Left lung (tissue), 10 donors: ENCODE results near the gene TMEM256. TPM values are rescaled to one million over a fixed set of nuclear protein-coding genes. Genes with fewer than 3 reads are reported as not detected.
A peak's percentile ranks its signal among the peaks of the same experiment; 100 is the strongest.

Source experiments
- ATAC-seq: fragments of 200-7000 bp; cut with Tn5 transposase; one replicate; pipeline ENCODE4 v1.9.1; 2020; ENCODE audit warnings: moderate library complexity
- DNase-seq, 4 donors: peaks; one replicate each; pipeline ENCODE4 v3.0.0-alpha.2; 2013 to 2020
- H3K27ac ChIP-seq, 2 donors: fragments of 200-600 bp; sonication (generic) in 1 of 2; one replicate each; pipeline versions ENCODE4 v1.5.0 to v1.8.0; 2020 to 2021
- H3K27me3 ChIP-seq, 2 donors: fragments of 200-600 bp; sonication (generic) in 1 of 2; one replicate each; pipeline versions ENCODE4 v1.5.0 to v1.8.0; 2020 to 2021
- H3K36me3 ChIP-seq, 2 donors: fragments of 200-600 bp; sonication (generic) in 1 of 2; one replicate each; pipeline versions ENCODE4 v1.5.0 to v1.8.0; 2020 to 2021
- H3K4me1 ChIP-seq, 2 donors: fragments of 200-600 bp; one replicate each; pipeline ENCODE4 v1.8.0; 2021
- H3K4me3 ChIP-seq, 2 donors: fragments of 200-600 bp; sonication (generic) in 1 of 2; one replicate each; pipeline versions ENCODE4 v1.5.0 to v1.8.0; 2020 to 2021; ENCODE audit warnings: mild to moderate bottlenecking in 1 of 2
- H3K9me3 ChIP-seq, 2 donors: fragments of 200-600 bp; sonication (generic) in 1 of 2; one replicate each; pipeline versions ENCODE4 v1.5.0 to v1.8.0; 2020 to 2021
- CTCF ChIP-seq, 2 donors: fragments of 200-600 bp; sonication (generic) in 1 of 2; IDR thresholded peaks; one replicate each; pipeline versions ENCODE4 v1.5.0 to v1.8.0; 2021; ENCODE audit warnings: antibody characterized with exemption in 2 of 2
- intact Hi-C, 2 donors: fragments of 100-400 bp; cut with DNase I; formaldehyde crosslinking; loops; one replicate each; pipeline versions ENCODE4 v1.11.2 to v1.14.2; 2022
- polyA plus RNA-seq, 6 donors: library from polyadenylated mRNA; unstranded; fragments of 120-200 nt; gene quantifications; one replicate each; pipeline ENCODE4 v1.2.1, GENCODE V29; 2013; ENCODE audit not compliant: insufficient read length in 6 of 6
- total RNA-seq, 2 donors: library from RNA; stranded (reverse); fragmentation: NEBNext Ultra II Directional; extraction: Animal tissue kit (Norgen Biotek cat#: 25700); gene quantifications; one replicate each; pipeline ENCODE4 v1.2.1, GENCODE V29; 2021
- donor health status: DM: no; HTN: yes; CAD: no.
- donor health status: DM: no; HTN: no; CAD: no.

Gene TMEM256
- total and polyA plus RNA-seq, 8 donors = 50.7 to 75.7 (median 71.5) TPM

- peak in 1 of 4 donors; percentile 25 for DNase-seq
- peak; percentile 0 for ATAC-seq
- Histone ChIP-seq H3K36me3 (no peaks in the 10 kb centered on the region), H3K4me1 (peaks cover 7 to 26% of the 10 kb centered on the region in 2 donors), H3K4me3 (peak overlapping the region; percentile 57 to 59), H3K9me3 (no peaks in the 10 kb centered on the region), H3K27me3 (peaks cover 0 to 29% of the 10 kb centered on the region in 2 donors), H3K27ac (peak overlapping the region; percentile 87)
- intact Hi-C loops = no loop called here
- TF ChIP-seq CTCF (IDR thresholded peaks at IDR 0.05) = no peak
These were observed 712 bp downstream of the TMEM256 start for GRCh38 chr17:7403043-7403726.

- H3K27me3 ChIP-seq = no peaks in the 10 kb centered on the region
- no peak overlapping the region for H3K4me3 ChIP-seq
- H3K9me3 ChIP-seq = no peaks in the 10 kb centered on the region
- ATAC-seq (no peak), DNase-seq (no peak)
- peaks cover 7 to 27% of the 10 kb centered on the region in 2 donors for H3K4me1 ChIP-seq
- TF ChIP-seq CTCF (IDR thresholded peaks at IDR 0.05) = no peak
- no peaks in the 10 kb centered on the region for H3K36me3 ChIP-seq
- intact Hi-C loops = no loop called here
- no peak overlapping the region for H3K27ac ChIP-seq
These were observed 5.3 kb downstream of the TMEM256 start for GRCh38 chr17:7398612-7399011.

- no peaks in the 10 kb centered on the region for H3K27me3 ChIP-seq
- no peak overlapping the region for H3K4me3 ChIP-seq
- ATAC-seq = no peak
- H3K9me3 ChIP-seq = no peaks in the 10 kb centered on the region
- no peak for TF ChIP-seq CTCF (IDR thresholded peaks at IDR 0.05)
- H3K4me1 ChIP-seq = peaks cover 0 to 18% of the 10 kb centered on the region in 2 donors
- peaks cover 0 to 8% of the 10 kb centered on the region in 2 donors for H3K36me3 ChIP-seq
- no peak overlapping the region for H3K27ac ChIP-seq
- intact Hi-C loops = no loop called here
- peak in 1 of 4 donors; percentile 3 for DNase-seq
These were observed 7.8 kb downstream of the TMEM256 start for GRCh38 chr17:7396147-7396546.

GRCh38 chr17:7394452-7395191 is 9.3 kb downstream of the TMEM256 start, which contains the start of gene PLSCR3:
TSS of gene PLSCR3 (minus strand) at chr17:7394525. CDS start at chr17:7394110, 415 bp downstream.
- Histone ChIP-seq H3K27me3 (no peaks in the 10 kb centered on the region), H3K4me3 (peak within 1 kb of the TSS; percentile 69 to 96), H3K27ac (peak within 1 kb of the TSS; percentile 92 to 93), H3K9me3 (no peaks in the 10 kb centered on the region), H3K36me3 (peaks cover 0 to 23% of the 10 kb centered on the region in 2 donors), H3K4me1 (peaks cover 0 to 21% of the 10 kb centered on the region in 2 donors)
- TF ChIP-seq CTCF (IDR thresholded peaks at IDR 0.05) = peak in 1 of 2 donors; percentile 34
- intact Hi-C loops = no loop called here
- peak; percentile 97 for ATAC-seq
- DNase-seq = peak; percentile 85 to 98 (median 90)
